ENCODE results near the gene MAGI2. TPM values are rescaled to one million over a fixed set of nuclear protein-coding genes. Genes with fewer than 3 reads are reported as not detected.

The MAGI2 gene
- polyA plus RNA-seq, 1 donor, result 37.2 TPM

DNA sequence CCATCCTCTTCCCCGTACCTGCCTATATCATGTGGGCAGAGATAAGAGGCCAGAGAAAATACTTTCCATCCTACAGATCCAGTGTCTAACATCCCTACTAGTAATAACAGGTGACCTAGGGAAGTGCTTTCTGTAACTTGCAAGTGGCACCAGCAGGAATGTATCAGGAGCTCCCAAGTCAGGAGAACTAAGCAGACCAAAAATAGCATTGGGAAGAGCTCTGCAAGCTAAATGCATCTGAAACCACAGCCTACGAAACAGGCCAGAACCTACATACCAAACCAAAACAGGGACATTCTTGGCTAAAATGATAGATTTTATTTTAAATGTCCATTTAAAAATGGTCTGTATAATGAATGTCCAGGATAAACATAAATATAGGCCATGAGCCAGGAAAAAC, 974.1 kb downstream of the MAGI2 start:
- DNase-seq, result no peak

DNA sequence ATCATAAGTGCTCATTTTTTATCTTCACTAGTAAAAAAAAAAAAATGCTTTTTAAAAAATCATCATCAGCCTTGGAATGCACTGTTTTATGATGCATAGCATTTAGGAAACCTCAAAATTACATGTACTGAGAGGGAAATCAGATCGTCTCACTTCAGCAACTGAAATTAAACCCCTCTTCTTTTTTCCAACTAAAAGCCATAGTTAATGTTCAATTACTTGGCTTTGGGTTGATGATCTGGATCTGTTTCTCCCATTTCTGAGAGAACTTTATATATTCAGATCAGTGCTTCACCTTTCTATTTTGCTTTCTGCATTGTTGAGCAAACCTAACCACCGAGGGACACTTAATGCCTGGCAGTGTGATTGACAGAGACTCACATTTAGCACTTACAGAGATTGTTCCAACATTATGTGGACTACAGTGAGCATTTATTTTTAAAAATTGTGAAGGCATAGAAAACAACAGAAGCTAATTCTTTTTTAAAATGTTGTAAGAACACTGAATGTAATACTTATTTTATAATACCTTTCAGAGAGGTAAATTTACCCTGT, 976.5 kb downstream of the MAGI2 start:
- no peak for DNase-seq

DNA sequence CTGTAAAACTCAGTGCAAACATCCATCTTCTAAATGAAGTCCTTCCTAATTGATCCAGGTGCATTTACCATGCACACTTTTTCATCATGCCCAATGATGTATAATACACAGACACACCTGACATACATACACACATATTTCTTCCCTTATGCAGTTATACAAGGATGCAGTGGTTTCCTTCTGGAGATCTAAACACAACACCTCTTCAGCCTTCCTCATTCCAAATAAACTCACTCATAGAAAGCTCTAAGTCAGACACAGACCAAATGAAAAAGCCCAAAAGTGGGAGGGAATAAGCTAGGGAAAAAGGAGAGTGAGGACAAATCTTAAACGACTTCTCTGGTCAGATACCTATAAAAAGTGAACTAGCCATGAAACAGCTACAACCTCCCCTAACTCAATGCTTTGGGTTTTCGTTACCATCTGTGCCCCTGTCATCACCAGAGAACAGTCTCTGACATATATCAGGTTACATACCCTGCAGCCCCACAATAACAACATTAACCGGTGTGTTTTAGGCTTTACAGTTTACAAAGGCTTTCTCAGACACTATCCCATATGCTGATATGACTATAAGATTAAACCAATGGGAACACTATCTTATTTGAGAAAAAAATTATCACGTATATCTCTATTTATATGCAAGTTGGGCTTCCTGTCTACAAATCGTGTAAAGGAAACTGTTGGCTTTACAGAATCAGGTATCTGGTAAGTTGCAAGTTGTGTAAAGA, 979.7 kb downstream of the MAGI2 start:
- DNase-seq, result no peak

DNA sequence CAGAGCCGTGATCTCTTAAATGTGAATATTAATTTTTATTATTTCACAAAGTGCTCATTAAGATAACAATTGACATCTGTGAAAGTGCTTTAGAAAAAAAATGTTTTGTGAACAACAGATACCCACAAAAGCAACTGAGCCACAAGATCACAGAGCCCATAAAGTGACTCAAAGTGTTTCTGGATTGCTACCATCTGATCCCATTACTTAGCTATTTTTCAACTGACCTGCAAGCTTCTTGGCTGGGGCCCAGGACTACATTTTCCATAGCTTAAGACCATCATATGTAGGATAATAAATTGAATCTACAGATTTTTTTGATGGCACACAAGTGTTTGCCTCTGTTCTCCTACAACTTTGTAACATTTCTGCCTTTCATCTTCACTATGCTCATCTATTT, 980.4 kb downstream of the MAGI2 start:
- no peak for DNase-seq

DNA sequence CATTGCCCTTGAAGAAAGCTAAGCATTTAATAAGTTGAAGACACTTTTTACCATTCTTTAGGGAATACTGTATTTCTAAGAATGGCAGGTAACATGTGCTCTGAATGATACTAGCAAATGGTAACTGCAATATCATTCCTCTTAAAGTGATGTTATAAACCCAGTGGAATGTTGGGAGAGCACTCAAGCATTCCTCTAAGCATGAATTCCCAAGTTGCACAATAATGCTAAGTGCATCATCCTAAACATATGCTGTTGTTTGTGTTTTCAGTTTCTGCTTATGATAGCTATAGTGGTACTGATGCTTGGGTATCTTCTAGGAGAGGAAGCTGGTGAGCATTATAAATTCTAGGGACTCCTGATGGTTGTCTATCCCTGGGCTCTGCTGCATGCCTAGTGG, 980.9 kb downstream of the MAGI2 start:
- DNase-seq, result no peak

DNA sequence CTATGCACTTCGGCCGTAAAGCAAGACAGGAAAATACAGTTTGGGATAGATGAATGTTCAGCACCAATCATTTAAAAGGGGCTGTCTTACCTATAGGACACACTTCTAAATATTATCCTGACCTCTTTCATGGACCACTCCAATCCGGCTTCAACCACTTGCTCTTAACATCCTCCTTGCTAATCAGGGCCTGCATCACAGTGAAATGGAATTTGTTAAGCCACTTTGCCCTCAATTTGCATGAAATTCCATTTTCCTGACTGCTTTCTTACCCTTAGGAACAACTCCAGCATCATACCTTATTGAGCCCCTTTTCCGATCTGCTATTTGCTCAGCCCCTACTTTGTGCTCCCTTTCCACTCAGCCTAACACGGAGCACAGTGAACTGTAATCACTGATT, 987.6 kb downstream of the MAGI2 start:
- no peak for DNase-seq

DNA sequence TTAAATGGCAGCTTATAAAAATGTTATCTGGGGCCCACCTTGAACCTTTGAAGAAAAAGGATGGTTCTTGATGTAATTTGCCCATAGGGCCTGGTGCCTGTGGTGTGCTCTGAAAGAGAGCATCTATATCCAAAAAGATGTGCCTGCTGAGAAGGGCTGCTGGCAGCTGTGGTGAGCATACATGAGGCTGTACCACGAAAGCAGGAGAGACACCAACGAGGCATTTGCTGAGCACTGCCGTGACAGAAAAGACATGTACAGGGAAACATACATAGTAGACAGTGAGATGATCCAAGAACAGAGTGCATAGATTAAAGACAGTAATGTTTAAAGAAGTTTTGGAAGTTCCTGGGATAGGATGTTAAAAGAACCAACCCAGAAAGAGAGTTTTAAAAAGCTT, 990.4 kb downstream of the MAGI2 start:
- no peak for DNase-seq

DNA sequence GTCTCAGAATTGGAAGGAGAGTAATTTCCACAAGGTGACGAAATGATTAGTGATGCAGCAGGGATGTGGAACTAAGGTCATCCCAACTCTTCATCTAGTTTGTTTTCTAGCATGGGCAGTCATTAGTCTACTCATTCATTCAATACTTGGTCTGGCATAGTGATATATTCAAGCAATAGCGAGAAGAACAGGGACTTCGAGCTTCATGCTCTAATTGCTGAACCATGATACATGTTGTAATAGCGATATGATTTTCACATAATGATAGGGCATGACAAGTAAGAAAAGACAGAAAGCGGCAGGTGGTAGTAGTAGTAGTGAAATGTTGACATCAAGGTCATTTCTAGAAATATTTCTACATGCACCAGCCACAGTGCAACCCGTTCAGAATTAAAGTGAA, 1002.8 kb downstream of the MAGI2 start:
- DNase-seq, result no peak

DNA sequence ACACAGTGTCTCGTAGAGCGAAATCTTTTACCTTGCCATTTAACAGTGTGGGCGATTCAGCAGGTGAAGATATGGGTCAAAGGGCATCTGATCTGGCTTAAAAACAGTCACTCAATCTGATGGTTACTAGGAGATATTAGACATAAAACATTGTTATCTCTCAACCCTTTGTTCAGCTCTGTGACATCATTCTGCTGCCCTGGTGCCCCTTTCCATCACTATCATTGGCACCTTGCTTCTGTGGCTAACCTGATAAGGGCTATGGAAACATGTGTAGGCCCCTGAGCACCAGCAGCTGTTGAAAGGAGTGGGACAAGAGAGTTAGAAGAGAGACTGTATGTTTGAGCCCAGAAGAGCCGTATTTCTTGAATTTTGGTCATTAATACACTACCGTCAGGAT, 1004.6 kb downstream of the MAGI2 start:
- DNase-seq, result no peak

DNA sequence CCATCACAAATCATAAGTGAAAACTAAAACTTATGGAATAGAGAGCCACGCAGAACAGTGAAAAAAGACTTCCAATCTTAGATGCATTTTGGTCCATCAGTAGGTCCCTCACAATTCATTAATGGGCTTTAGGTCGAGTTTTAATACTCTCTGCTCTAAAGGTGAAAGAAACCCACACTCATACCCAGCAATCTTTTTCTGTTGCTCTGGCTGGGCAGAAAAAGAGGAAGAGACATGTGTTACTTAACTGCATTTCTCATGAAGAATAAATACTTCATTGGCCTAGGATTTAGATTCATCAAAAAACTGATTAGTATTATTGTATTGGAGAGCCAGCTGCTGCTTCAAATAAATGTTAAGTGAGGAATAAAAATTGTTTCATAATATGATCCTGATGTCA, 1009.2 kb downstream of the MAGI2 start:
- DNase-seq, result no peak

DNA sequence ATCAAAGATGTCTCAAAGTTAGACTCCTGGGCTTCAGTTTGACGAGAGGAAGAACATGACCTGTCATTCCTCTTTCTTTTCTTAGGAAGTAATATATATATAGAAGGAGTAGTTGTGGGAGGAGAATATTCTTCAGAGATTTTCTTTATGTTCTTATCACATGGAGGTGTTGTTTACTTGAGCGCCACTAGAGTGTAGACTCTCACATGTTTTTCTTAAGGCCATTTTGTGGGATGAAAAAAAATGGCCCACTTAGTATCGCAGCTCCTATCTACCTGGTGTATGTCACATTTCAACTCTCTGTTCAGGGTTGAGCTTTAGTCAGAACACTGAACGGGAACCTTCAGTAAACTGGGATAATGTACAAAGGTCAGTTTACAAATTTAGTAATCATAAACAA, 1009.7 kb downstream of the MAGI2 start:
- DNase-seq, result no peak

DNA sequence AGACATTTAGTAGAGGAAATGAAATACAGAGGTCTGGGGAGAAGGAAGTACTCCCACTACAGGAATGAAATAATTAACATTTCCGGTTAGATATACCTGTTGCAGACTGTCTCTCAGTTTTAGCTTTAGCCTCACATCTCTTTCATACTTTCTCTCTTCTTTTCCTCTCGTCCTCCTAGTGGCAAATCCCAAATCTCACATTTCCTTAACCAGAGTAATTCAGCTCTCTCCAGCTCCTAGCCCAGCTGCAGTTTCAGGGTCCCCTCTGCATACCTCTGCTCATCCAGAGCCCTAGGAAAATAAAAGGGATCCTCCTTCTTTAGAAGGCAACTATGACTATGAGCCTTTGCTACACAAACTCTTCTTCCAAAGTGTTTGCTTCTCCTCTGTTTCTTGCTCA, 1011.7 kb downstream of the MAGI2 start:
- no peak for DNase-seq

DNA sequence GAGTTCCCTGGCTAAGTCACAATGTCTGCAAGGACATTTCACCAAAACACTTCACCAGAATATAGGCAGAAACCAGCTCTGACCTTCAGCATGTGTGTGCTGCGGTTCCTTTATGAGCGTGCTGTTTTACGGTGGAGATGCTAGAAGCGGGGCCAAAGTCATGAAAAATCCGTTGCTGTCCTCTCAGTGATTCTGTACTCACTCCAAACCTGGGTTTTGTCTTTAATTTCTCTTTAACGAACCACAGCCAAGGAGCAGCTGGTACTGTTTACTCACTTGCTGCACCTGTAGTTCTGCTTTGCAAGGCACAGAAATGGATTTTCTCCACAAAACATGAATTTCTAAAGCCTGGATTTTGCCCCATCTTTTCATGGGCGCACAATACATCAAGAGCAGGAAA, 1015.0 kb downstream of the MAGI2 start:
- DNase-seq, result no peak

DNA sequence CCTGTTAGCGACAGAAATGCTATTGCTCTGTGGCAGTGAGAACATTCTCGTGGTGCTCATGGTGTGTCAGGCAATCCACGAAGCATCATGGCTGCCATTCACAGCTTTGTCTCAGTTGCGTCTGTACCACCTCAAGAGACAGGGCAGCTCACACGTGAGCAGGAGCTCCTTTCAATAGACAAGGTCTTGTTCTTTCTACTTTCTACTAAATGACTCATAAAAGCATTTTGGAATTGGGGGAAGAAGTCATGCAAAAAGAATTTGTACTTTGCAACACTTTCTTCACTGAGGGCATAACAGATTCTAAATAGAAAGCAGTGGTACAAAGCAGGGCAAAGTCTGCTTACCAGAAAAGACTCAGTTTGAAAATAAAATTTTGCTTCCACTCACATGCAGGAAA, 1016.3 kb downstream of the MAGI2 start:
- no peak for DNase-seq

DNA sequence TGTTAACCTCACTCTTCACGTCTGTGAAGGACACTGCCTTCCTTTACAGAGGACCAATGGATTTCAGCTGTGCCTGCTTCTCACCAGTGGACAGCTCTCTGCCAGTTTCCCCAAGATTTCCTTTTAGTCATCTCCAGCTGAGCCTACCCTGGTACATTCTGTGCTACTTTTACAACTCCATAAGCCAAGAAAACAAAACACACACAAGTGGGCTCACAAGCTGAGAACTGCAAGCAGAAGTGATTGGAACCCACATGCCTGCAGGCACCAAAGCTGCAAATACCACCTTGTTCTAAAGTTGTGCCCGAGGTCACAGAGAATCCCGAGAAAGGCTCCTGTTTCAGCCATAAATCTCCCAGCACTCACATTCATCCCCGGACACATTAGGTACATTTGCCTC, 1018.1 kb downstream of the MAGI2 start:
- no peak for DNase-seq

DNA sequence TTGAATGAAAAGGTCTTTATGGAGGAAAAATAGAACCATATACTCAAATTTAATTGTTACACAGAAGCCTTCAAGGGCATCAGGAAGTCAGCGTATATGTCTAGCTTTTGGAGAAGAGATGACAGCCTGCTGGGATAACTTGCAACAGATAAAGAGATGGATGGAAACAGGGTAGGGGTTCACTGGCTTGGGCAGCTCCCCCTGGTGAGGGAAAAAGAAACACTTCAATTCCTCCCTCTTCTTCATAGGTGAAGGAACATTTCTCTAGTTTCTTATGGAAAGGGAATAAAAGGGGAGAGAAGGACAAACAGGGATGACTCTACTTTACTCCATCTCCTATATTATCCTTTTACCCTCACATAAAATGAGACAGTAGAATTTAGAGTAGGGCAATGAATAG, 1019.2 kb downstream of the MAGI2 start:
- DNase-seq, result no peak

DNA sequence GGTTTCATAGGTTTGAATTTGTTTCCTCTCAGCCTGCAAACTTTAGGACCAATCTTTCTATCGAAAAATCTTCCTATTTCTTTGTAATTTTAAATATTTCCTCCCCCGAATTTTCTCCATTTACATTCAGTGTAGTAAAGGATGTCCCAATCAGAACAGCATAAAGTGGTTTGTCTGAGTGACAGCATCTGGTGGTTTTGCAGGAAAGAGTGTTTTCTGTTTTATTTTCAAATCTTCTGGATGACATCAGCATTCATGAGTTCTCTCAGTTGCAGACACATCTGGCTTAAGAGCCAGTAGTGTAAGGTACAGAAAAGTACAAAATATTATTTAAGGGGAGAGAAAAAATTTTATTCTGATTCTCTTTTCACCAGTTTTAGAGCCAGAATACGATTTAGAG, 1020.0 kb downstream of the MAGI2 start:
- DNase-seq, result no peak

DNA sequence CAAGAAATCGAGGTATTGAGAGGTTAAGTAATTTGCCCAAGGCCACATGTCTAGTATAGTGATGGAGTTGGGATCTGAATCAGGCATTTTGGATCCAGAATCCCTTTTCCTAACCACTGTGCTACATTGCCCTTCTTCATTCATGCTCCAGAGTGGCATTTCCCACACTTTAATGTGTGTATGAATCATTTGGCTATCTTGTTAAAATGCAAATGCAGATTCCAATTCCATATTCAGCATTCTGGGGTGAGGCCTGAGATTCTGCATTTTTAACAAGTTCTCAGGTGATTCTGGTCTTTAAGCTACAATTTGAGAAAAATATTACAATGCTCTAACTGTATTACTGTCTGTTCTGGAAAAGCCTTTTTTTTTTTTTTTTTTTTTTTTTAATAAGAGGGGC, 1023.6 kb downstream of the MAGI2 start:
- no peak for DNase-seq

DNA sequence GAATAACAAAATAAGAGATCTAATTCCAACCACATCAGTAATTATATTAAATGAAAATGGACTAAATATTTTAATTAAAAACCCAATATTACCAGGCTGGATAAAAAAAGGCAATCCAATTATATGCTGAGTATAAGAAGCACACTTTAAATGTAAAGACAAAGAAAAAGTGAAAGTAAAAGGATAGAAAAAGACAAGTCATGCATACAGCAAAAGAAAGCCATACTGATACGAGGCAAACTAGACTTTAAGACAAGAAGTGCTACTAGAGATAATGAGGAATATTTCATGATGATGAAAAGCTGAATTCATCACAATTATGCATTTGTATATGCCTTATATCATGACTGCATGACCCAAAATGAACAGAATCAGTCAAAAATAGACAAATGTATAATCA, 1026.3 kb downstream of the MAGI2 start:
- DNase-seq, result no peak

DNA sequence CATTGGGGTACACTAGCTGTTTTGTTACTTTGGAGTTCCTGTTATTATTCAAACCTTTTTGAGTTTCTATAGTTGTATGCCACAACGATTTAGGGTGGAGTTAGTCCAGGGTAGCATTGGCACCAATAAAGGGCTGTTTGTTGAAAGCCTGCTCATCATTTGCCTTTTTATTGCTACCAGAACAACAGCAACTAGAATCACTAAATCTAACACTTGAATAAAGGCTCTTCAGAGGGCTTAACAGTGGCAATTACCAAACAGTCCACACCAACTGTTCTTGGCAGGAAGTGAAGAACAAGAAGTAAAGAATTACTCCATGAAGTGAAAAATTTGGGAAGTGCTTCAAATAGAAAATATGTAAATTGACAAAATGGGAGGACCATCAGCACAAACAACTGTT, 1033.5 kb downstream of the MAGI2 start:
- no peak for DNase-seq

DNA sequence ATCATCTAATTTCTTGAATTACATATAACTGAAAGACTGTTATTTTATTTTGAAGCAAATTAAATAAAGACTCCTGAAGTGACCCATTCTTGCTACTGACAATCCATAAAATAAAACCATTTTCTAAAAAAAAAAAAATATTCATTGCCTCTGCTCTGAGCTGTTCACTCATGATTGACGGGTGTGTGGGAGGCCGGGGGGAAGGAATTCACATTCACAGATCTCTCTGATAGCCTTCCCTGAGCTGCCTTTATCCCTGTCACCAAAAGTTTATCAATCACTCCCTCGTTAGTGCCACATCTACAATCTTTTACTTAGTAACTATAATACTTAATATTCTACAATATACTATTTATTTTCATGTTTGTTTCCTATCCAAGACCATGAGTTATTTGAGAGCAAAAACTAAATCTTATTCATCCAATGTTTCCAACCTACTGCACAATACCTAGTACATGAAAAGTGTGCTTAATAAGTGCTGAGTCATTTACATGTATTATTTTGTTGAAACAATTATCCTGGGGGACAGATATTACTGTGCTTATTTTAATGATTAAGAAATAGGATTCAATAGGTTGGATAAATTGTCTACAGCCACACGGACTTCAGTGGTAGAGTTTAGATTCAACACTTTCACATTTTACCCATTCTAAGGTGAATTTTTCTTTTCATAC, 1036.2 kb downstream of the MAGI2 start:
- DNase-seq, result no peak

DNA sequence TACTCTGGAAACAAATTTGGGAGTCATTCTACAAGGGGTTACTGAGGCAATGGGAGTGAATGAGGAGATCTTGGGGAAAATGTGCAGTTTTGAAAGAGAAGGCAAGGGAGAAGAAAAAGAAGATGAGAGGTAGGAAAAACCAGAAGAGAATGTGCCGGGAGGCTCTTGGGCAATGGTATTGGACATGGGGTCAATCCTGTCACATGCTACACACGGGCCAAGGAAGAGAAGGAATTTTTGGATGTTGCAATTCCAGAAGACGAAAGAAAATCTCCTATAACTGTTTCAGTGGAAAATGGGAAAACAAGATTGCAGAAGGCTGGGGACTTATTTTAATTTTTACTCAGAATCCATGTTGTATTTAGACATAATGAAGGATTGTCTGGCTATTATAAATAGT, 1039.9 kb downstream of the MAGI2 start:
- no peak for DNase-seq

DNA sequence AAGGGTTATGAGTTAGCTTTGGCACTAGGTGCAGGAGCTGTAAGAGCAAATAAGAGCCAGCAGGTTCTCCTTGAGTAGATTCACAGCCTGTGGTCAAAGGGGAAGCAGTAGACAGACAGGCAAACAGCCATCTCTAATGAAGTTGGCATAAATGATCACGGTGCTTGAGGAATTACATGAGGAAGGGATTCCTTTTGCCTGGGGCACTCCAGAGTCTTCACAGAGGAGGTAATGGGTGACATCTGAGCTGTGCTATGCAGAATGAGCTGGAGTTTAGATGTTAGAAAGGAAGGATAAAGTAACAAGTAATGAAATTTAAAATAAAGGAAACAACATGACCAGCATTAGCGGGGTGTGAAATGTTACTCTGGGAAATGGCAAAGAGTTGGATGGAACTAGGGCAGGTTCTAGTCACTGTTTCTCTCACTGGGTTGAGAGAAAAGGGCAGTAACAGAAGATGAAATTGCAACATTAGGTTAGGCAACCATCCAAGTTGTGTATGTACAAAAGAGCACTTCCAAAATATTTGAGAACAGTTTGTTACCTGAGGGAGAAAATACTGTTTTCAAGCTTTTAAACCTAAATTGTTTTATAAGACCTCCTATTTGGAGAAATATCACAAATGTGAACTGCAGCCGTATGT, 1041.1 kb downstream of the MAGI2 start:
- DNase-seq, result no peak

Data from left kidney (tissue), 2 donors.